GM12878 (cell line): ENCODE measurements around the gene ZBTB32. TPM values are rescaled to one million over a fixed set of nuclear protein-coding genes. Genes with fewer than 3 reads are reported as not detected.

ENCODE experiments used
- BMI1 ChIP-seq: fragments of 450-650 bp; IDR thresholded peaks from 2 replicates; pipeline ENCODE4 v1.6.1; 2016; ENCODE audit warnings: mild to moderate bottlenecking, moderate library complexity, borderline replicate concordance
- CBX3 ChIP-seq: fragments of 200-600 bp; sonication (generic); IDR thresholded peaks from 2 replicates; pipeline ENCODE4 v1.6.1; 2016; ENCODE audit warnings: low read depth, borderline replicate concordance
- CREB1 ChIP-seq: IDR thresholded peaks from 2 replicates; pipeline ENCODE4 v1.6.1; 2012; ENCODE audit warnings: low read depth, mild to moderate bottlenecking, inconsistent platforms
- CTCF ChIP-seq, 3 experiments: IDR thresholded peaks in 2 of 3; conservative IDR thresholded peaks in 1 of 3; 2 replicates each; pipeline ENCODE4 v1.5.1; 2011; ENCODE audit warnings: low read depth in 3 of 3, low read length in 3 of 3, mild to moderate bottlenecking in 3 of 3, control low read depth in 2 of 3, moderate library complexity in 2 of 3, inconsistent platforms in 1 of 3, mixed read lengths in 1 of 3; ENCODE audit not compliant: control insufficient read depth in 2 of 3, insufficient read depth in 1 of 3; ENCODE audit errors: extremely low read depth in 1 of 3
- DPF2 ChIP-seq: fragments of 450-650 bp; IDR thresholded peaks from 2 replicates; pipeline ENCODE4 v1.6.1; 2017; ENCODE audit warnings: mild to moderate bottlenecking
- FOS ChIP-seq: IDR thresholded peaks from 3 replicates; pipeline ENCODE4 v1.6.1; 2011; ENCODE audit warnings: borderline replicate concordance; ENCODE audit not compliant: insufficient read length; ENCODE audit errors: extremely low read depth
- MYC ChIP-seq: IDR thresholded peaks from 2 replicates; pipeline ENCODE4 v1.6.1; 2011; ENCODE audit warnings: mild to moderate bottlenecking, low read length, moderate library complexity, inconsistent platforms; ENCODE audit not compliant: insufficient read depth, insufficient replicate concordance, insufficient read length, severe bottlenecking
- NFYA ChIP-seq: IDR thresholded peaks from 2 replicates; pipeline ENCODE4 v1.6.1; 2011; ENCODE audit warnings: low read depth, mild to moderate bottlenecking, low read length, improper control_type of control experiment, borderline replicate concordance
- NFYB ChIP-seq: IDR thresholded peaks from 2 replicates; pipeline ENCODE4 v1.6.1; 2011; ENCODE audit warnings: low read depth, mild to moderate bottlenecking, low read length, improper control_type of control experiment, moderate library complexity; ENCODE audit not compliant: insufficient read depth
- NR2F1 ChIP-seq: fragments of 450-650 bp; conservative IDR thresholded peaks from 2 replicates; pipeline ENCODE4 v1.6.1; 2017; ENCODE audit warnings: mild to moderate bottlenecking
- POLR2A ChIP-seq: IDR thresholded peaks from 2 replicates; pipeline ENCODE4 v1.6.1; 2011; ENCODE audit warnings: low read depth, mild to moderate bottlenecking, low read length
- RB1 ChIP-seq: fragments of 450-650 bp; formaldehyde crosslinking; IDR thresholded peaks from 2 replicates; pipeline ENCODE4 v1.6.1; 2017; ENCODE audit warnings: mild to moderate bottlenecking, borderline replicate concordance
- SIN3A ChIP-seq: IDR thresholded peaks from 2 replicates; pipeline ENCODE4 v1.6.1; 2012; ENCODE audit warnings: low read depth, low read length, improper control_type of control experiment
- SMAD5 ChIP-seq: IDR thresholded peaks from 2 replicates; pipeline ENCODE4 v1.6.1; 2016; ENCODE audit warnings: antibody characterized with exemption, low read depth
- SPI1 ChIP-seq: IDR thresholded peaks from 2 replicates; pipeline ENCODE4 v1.6.1; 2011; ENCODE audit warnings: low read depth, mild to moderate bottlenecking, low read length, moderate library complexity, borderline replicate concordance; ENCODE audit not compliant: insufficient read depth
- STAT1 ChIP-seq: fragments of 450-650 bp; conservative IDR thresholded peaks from 2 replicates; pipeline ENCODE4 v1.6.1; 2014; ENCODE audit warnings: antibody characterized with exemption, mild to moderate bottlenecking
- SUZ12 ChIP-seq: fragments of 200-600 bp; sonication (generic); IDR thresholded peaks from one replicate; pipeline ENCODE4 v1.6.1; 2018; ENCODE audit warnings: antibody characterized with exemption, mild to moderate bottlenecking; ENCODE audit not compliant: unreplicated experiment
- YBX1 ChIP-seq: fragments of 450-650 bp; IDR thresholded peaks from 2 replicates; pipeline ENCODE4 v1.6.1; 2016; ENCODE audit warnings: antibody characterized with exemption
- ZNF217 ChIP-seq: fragments of 450-650 bp; IDR thresholded peaks from 2 replicates; pipeline ENCODE4 v1.6.1; 2017; ENCODE audit warnings: antibody characterized with exemption, mild to moderate bottlenecking
- ZNF592 ChIP-seq: fragments of 450-650 bp; IDR thresholded peaks from 2 replicates; pipeline ENCODE4 v1.6.1; 2017; ENCODE audit warnings: mild to moderate bottlenecking, moderate library complexity
- polyA plus RNA-seq, 11 experiments: library from polyadenylated mRNA; depleted of rRNA in 4 of 11; unstranded in 6 of 11; stranded (reverse) in 5 of 11; fragments of >200 nt; fragmentation: Nextera tagmentation in 4 of 11; fragmentation: Illumina TruSeq in 1 of 11; extraction: Ambion mirVana in 4 of 11; extraction: Trizol in 1 of 11; gene quantifications; 1 replicate in 1 of 11; 2 replicates in 10 of 11; pipeline versions ENCODE4 v1.2.1 to v1.2.3, GENCODE V29; 2011 to 2016; ENCODE audit warnings: inconsistent platforms in 2 of 11, missing spikeins in 2 of 11, low read depth in 1 of 11
- total RNA-seq, 4 experiments: library from RNA; depleted of rRNA in 3 of 4; stranded (reverse); fragments of >200 nt in 3 of 4; fragmentation: Illumina TruSeq in 1 of 4; extraction: Trizol in 1 of 4; gene quantifications; 2 replicates each; pipeline versions ENCODE4 v1.2.1 to v1.2.3, GENCODE V29; 2013 to 2021
- TF ChIP-seq, protein P1 (sequence below): IDR thresholded peaks from 2 replicates; pipeline ENCODE4 v1.6.1; 2011; ENCODE audit warnings: borderline replicate concordance, low read depth, mild to moderate bottlenecking, moderate library complexity, low read length; ENCODE audit not compliant: insufficient read depth, poor library complexity, severe bottlenecking

ZBTB32 gene
- total and polyA plus RNA-seq, 10 of the 15 experiments (the other 5 are each of a cell fraction or from before 2014, with no cell fraction given), result 1.0 to 46.7 (median 16.0) TPM

DNA sequence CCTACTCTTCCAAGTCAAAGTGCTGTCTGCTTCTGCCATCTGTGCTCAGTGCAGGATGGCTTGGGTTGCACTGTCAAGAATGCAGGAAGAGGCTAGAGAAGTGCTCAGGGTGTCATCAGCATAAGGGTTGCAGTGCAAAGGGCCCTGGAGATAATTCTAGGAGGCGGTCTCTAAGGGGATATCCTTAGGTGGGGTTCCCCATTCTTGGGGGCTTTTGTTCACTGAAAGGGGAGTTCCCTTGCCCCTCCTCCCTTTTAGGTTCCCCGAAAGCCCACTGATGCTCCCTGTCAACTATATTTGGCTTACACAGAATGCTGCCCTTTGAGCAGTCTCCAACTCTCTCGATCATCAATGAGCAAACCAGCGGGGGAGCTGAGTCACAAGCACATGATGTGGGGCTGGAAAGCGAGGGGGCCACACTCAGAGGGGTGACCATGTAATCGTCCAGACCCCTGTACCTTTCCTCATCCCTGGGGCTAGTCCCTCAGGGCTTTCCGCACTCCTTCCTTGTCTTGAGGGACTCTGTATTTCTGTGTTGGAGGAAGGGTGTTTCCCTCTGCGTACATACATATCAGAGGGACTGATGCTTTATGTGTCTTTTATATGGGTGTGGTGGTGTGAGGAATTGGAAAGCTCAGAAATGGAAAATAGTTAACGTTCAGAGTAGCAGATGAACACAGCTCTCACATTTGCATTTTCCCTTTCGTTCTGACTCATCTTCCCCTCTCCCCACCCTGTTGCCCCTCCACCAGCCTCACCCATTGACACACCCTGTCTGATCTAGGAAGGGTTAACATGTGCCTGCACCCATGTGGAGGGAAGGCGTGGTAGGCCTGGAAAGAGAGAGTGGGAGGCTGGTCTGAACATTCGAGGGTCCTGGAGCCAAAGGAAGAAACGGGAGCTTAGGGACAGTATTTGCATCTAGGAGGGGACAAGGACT lies 6.7 kb downstream of the ZBTB32 start (continued):
- TF ChIP-seq, protein P1, sequence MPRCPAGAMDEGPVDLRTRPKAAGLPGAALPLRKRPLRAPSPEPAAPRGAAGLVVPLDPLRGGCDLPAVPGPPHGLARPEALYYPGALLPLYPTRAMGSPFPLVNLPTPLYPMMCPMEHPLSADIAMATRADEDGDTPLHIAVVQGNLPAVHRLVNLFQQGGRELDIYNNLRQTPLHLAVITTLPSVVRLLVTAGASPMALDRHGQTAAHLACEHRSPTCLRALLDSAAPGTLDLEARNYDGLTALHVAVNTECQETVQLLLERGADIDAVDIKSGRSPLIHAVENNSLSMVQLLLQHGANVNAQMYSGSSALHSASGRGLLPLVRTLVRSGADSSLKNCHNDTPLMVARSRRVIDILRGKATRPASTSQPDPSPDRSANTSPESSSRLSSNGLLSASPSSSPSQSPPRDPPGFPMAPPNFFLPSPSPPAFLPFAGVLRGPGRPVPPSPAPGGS, result peak; percentile 69
- peak; percentile 46; the same call in 1 of the 2 replicates for TF ChIP-seq CREB1
- no peak for TF ChIP-seq YBX1
- no peak for TF ChIP-seq STAT1
- TF ChIP-seq SUZ12, result no peak
- peak; percentile 69 for TF ChIP-seq POLR2A
- peak; percentile 90 for TF ChIP-seq DPF2
- no peak; the same call in 1 of the 2 replicates for TF ChIP-seq ZNF217
- TF ChIP-seq SMAD5, result peak; percentile 62; the same call in 1 of the 2 replicates
- no peak for TF ChIP-seq FOS
- TF ChIP-seq NFYB, result no peak
- TF ChIP-seq SIN3A, result peak; percentile 55; the same call in 1 of the 2 replicates
- peak; percentile 55 for TF ChIP-seq NR2F1
- TF ChIP-seq CTCF (IDR thresholded peaks at IDR 0.05 in 2 of 3, conservative IDR thresholded peaks at IDR 0.05 in 1 of 3; ENCODE audit: control insufficient read depth in 2 of 3, extremely low read depth in 1 of 3, insufficient read depth in 1 of 3, low read depth in 3 of 3, low read length in 3 of 3), result no peak
- no peak for TF ChIP-seq RB1
- peak; percentile 38; the same call in 1 of the 2 replicates for TF ChIP-seq SPI1
- peak; percentile 56 for TF ChIP-seq MYC
- TF ChIP-seq CBX3, result no peak
- TF ChIP-seq NFYA, result no peak
- TF ChIP-seq BMI1, result peak; percentile 59; the same call in 1 of the 2 replicates
- no peak; the same call in 1 of the 2 replicates for TF ChIP-seq ZNF592
